ENCODE results near the gene MYRIP. TPM values are rescaled to one million over a fixed set of nuclear protein-coding genes. Genes with fewer than 3 reads are reported as not detected.

Gene MYRIP
- total RNA-seq, 4 donors from 2014 or later, result 1.6 to 7.1 (median 3.6) TPM

DNA sequence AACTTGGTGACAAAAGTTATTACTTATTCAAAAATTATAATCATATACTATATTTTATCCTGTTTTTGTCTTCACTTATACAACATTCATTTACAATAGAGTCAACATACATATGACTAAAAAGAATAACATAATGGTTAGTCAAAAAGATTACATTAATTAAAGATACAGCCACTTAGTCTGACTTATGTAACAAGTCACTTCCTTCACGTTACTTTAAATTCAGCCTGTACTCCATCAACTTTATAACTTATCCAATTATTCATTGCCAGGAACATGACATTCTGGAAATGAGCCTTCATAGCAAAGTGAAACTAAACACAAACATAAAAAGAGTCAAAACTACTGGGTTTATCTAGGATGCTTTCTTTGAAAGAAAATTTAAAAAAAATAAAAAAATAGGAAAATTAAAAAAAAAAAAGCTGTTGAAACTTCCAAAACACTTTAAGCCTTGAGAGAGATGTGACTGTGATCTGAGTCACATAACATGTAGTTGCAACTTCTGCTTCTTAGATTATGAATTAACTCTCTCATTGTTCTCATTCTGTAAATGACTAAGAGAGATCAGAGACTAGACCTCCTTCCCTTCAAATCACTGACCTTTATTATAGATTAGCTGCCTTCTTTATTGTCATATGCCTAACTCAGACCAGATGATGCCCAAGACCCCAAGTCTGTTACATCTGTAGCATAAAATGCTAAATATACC is 107.8 kb downstream of the MYRIP start:
- H3K9me3 ChIP-seq, result no peaks in the 10 kb centered on the region
- no peaks in the 10 kb centered on the region for H3K27me3 ChIP-seq
- H3K4me3 ChIP-seq (replicated peaks in 1 of 3), result no peak overlapping the region
- no peak overlapping the region for H3K27ac ChIP-seq
- H3K4me1 ChIP-seq, result peaks cover 6 to 8% of the 10 kb centered on the region in 2 donors
- TF ChIP-seq POLR2A (IDR thresholded peaks at IDR 0.05) (no peak), CTCF (IDR thresholded peaks at IDR 0.05) (no peak)
- intact Hi-C loops (cut with DNase I), result no loop called here
- WGBS, 2 donors, result 73 to 86% methylated on average over 1 of the region's 1 CpG
- no peak for DNase-seq
- no peaks in the 10 kb centered on the region for H3K36me3 ChIP-seq

- TF ChIP-seq POLR2A (IDR thresholded peaks at IDR 0.05) (no peak), CTCF (IDR thresholded peaks at IDR 0.05) (no peak)
- H3K27ac ChIP-seq, result no peak overlapping the region
- H3K4me3 ChIP-seq (replicated peaks in 1 of 3), result no peak overlapping the region
- WGBS, 2 donors, result 48 to 53% methylated on average over 2 of the region's 2 CpGs
- DNase-seq, result no peak
- intact Hi-C loops (cut with DNase I), result no loop called here
- no peaks in the 10 kb centered on the region for H3K36me3 ChIP-seq
- no peaks in the 10 kb centered on the region for H3K27me3 ChIP-seq
- peaks cover 6 to 8% of the 10 kb centered on the region in 2 donors for H3K4me1 ChIP-seq
- H3K9me3 ChIP-seq, result no peaks in the 10 kb centered on the region
These were observed 109.9 kb downstream of the MYRIP start for GRCh38 chr3:39919281-39919680.

DNA sequence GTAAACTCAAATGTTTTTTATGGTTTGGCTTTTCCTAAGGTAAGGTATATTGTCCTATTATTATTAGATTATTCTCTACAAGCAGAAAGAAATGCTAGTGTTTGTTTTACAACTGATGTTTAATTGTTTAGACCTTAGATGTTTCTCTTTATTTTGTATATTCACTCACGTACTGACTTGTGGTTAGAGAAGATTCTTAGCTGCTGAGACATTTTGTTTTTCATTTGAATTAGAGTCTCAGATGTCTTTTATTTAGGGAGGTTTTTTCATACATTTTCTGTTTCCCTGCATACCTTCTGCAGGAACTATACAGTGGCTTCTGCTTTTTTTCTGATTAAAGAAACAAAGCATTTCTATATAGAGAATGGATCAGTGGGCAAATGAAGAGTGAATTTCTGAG is 110.9 kb downstream of the MYRIP start:
- Histone ChIP-seq H3K9me3 (no peaks in the 10 kb centered on the region), H3K27me3 (no peaks in the 10 kb centered on the region), H3K4me3 (replicated peaks in 1 of 3) (no peak overlapping the region), H3K36me3 (no peaks in the 10 kb centered on the region), H3K27ac (no peak overlapping the region), H3K4me1 (peaks cover 6 to 8% of the 10 kb centered on the region in 2 donors)
- intact Hi-C loops (cut with DNase I), result no loop called here
- no peak for TF ChIP-seq CTCF (IDR thresholded peaks at IDR 0.05)
- no peak for TF ChIP-seq POLR2A (IDR thresholded peaks at IDR 0.05)
- 77 to 79% methylated on average over 1 of the region's 1 CpG for WGBS, 2 donors
- DNase-seq, result no peak

GRCh38 chr3:39927479-39927878 is 118.1 kb downstream of the MYRIP start:
- Histone ChIP-seq H3K4me3 (replicated peaks in 1 of 3) (no peak overlapping the region), H3K4me1 (no peaks in the 10 kb centered on the region), H3K27ac (no peak overlapping the region), H3K27me3 (no peaks in the 10 kb centered on the region), H3K9me3 (no peaks in the 10 kb centered on the region), H3K36me3 (no peaks in the 10 kb centered on the region)
- intact Hi-C loops (cut with DNase I), result no loop called here
- 48 to 65% methylated on average over 2 of the region's 2 CpGs for WGBS, 2 donors
- no peak for TF ChIP-seq POLR2A (IDR thresholded peaks at IDR 0.05)
- DNase-seq, result no peak

- H3K27ac ChIP-seq, result no peak overlapping the region
- H3K36me3 ChIP-seq, result no peaks in the 10 kb centered on the region
- 32 to 43% methylated on average over 1 of the region's 1 CpG for WGBS, 2 donors
- no peaks in the 10 kb centered on the region for H3K9me3 ChIP-seq
- no peak overlapping the region for H3K4me3 ChIP-seq (replicated peaks in 1 of 3)
- intact Hi-C loops (cut with DNase I), result no loop called here
- DNase-seq, result no peak
- TF ChIP-seq CTCF (IDR thresholded peaks at IDR 0.05), result no peak
- TF ChIP-seq POLR2A (IDR thresholded peaks at IDR 0.05), result no peak
- H3K4me1 ChIP-seq, result no peaks in the 10 kb centered on the region
- H3K27me3 ChIP-seq, result no peaks in the 10 kb centered on the region
These were observed 124.7 kb downstream of the MYRIP start for GRCh38 chr3:39933986-39934693.

Data from thyroid gland (tissue), 4 donors.